Right lobe of liver (tissue), 6 donors: Measurements from ENCODE around the gene TUFM. TPM values are rescaled to one million over a fixed set of nuclear protein-coding genes. Genes with fewer than 3 reads are reported as not detected.
A peak's percentile ranks its signal among the peaks of the same experiment; 100 is the strongest.

Source experiments
- ATAC-seq, 4 donors: fragments of 200-7000 bp; cut with Tn5 transposase; one replicate each; pipeline ENCODE4 v1.9.1; 2020; ENCODE audit warnings: mild to moderate bottlenecking in 4 of 4, moderate library complexity in 4 of 4
- DNase-seq, 3 donors: peaks; one replicate each; pipeline ENCODE4 v3.0.0-alpha.2; 2020
- H3K27ac ChIP-seq, 3 donors: fragments of 200-600 bp; one replicate each; pipeline ENCODE4 v1.8.0; 2022
- H3K27me3 ChIP-seq, 2 donors: fragments of 200-600 bp; one replicate each; pipeline ENCODE4 v1.8.0; 2022
- H3K36me3 ChIP-seq, 4 donors: fragments of 200-600 bp; sonication (generic) in 1 of 4; one replicate each; pipeline versions ENCODE4 v1.5.1 to v1.8.0; 2017 to 2022; ENCODE audit warnings: control low read depth in 1 of 4
- H3K4me1 ChIP-seq, 4 donors: fragments of 200-600 bp; sonication (generic) in 1 of 4; one replicate each; pipeline versions ENCODE4 v1.5.1 to v1.8.0; 2017 to 2022; ENCODE audit warnings: control low read depth in 1 of 4
- H3K4me3 ChIP-seq, 3 donors: fragments of 200-600 bp; one replicate each; pipeline ENCODE4 v1.8.0; 2022
- H3K9me3 ChIP-seq, 4 donors: fragments of 200-600 bp; sonication (generic) in 1 of 4; one replicate each; pipeline versions ENCODE4 v1.5.1 to v1.8.0; 2017 to 2022; ENCODE audit warnings: control low read depth in 1 of 4
- POLR2A ChIP-seq: fragments of 450-650 bp; IDR thresholded peaks from one replicate; pipeline ENCODE4 v1.6.1; 2017; ENCODE audit warnings: antibody characterized with exemption, mild to moderate bottlenecking
- WGBS: methylation state at CpG from one replicate; pipeline ENCODE4 v1.1.6; 2018; ENCODE audit warnings: low coverage, low lambda C conversion rate; ENCODE audit not compliant: insufficient coverage; ENCODE audit errors: missing lambda C conversion rate; 5-methylcytosine and 5-hydroxymethylcytosine counted together
- intact Hi-C, 2 donors: fragments of 100-400 bp; cut with DNase I; formaldehyde crosslinking; loops; one replicate each; pipeline versions ENCODE4 v1.11.2 to v1.14.1; 2022
- total RNA-seq, 6 experiments: library from RNA; depleted of rRNA in 2 of 6; stranded (reverse); fragments of >200 nt in 2 of 6; fragmentation: NEBNext Ultra II Directional in 3 of 6; extraction: Animal tissue kit (Norgen Biotek cat#: 25700) in 3 of 6; gene quantifications; one replicate each; pipeline versions ENCODE4 v1.1.0 to v1.2.4, GENCODE V29; 2016 to 2023
- TF ChIP-seq, protein P1 (sequence below), 4 donors: fragments of 200-600 bp in 3 of 4; fragments of 450-650 bp in 1 of 4; IDR thresholded peaks; one replicate each; pipeline versions ENCODE4 v1.5.1 to v1.8.0; 2016 to 2022; ENCODE audit warnings: antibody characterized with exemption in 4 of 4, mild to moderate bottlenecking in 2 of 4
- donor health status: DM: no; HTN: yes; CAD: no.
- donor health status: DM: no; HTN: no; CAD: no.
- donor health status: DM: no; HTN: no; CAD: no.
- donor health status: DM: no; HTN: yes; CAD: no.
- donor health status: DM: no; HTN: yes; CAD: no.

Gene TUFM
- total RNA-seq, 6 experiments from 2014 or later = 103 to 169 (median 141) TPM

DNA sequence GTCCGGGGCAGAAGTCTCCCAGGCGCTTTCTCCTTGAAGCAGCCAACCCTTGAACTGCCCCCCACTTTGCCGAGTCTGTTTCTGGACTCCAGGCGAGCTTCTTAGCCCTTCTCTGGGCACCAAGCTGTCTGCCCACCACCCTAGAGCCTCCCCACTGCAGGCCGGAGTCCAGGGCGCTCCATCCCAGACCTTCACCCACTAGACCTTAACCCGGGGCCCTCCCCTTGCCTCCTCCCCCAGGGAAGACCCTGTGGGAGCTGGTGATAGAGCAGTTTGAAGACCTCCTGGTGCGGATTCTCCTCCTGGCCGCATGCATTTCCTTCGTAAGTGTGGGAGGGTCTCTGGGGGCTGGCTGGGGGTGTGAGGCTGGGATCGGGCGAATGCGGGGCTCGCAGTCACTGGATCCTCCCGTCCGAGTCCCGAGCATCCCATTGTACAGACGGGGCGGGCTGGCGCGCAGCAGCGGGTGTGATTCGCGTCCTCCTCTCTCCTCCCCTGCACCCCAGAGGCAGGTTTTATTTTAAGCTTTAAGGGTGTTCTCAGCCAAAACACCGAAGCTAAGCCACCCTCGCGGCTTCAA is 33.2 kb upstream of the TUFM start:
- intact Hi-C loops = no loop called here
- Histone ChIP-seq H3K9me3 (no peaks in the 10 kb centered on the region), H3K27ac (no peak overlapping the region), H3K36me3 (no peaks in the 10 kb centered on the region), H3K27me3 (no peaks in the 10 kb centered on the region), H3K4me3 (peak overlapping the region; percentile 50 to 62 (median 51)), H3K4me1 (peaks cover 0 to 6% (median 3%) of the 10 kb centered on the region in 4 donors)
- DNase-seq (no peak), ATAC-seq (peak; percentile 26 to 55 (median 48))
- TF ChIP-seq, protein P1, sequence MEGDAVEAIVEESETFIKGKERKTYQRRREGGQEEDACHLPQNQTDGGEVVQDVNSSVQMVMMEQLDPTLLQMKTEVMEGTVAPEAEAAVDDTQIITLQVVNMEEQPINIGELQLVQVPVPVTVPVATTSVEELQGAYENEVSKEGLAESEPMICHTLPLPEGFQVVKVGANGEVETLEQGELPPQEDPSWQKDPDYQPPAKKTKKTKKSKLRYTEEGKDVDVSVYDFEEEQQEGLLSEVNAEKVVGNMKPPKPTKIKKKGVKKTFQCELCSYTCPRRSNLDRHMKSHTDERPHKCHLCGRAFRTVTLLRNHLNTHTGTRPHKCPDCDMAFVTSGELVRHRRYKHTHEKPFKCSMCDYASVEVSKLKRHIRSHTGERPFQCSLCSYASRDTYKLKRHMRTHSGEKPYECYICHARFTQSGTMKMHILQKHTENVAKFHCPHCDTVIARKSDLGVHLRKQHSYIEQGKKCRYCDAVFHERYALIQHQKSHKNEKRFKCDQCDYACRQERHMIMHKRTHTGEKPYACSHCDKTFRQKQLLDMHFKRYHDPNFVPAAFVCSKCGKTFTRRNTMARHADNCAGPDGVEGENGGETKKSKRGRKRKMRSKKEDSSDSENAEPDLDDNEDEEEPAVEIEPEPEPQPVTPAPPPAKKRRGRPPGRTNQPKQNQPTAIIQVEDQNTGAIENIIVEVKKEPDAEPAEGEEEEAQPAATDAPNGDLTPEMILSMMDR (IDR thresholded peaks at IDR 0.05) = no peak
- TF ChIP-seq POLR2A = no peak
- 9% methylated on average over 5 of the region's 27 CpGs for WGBS

DNA sequence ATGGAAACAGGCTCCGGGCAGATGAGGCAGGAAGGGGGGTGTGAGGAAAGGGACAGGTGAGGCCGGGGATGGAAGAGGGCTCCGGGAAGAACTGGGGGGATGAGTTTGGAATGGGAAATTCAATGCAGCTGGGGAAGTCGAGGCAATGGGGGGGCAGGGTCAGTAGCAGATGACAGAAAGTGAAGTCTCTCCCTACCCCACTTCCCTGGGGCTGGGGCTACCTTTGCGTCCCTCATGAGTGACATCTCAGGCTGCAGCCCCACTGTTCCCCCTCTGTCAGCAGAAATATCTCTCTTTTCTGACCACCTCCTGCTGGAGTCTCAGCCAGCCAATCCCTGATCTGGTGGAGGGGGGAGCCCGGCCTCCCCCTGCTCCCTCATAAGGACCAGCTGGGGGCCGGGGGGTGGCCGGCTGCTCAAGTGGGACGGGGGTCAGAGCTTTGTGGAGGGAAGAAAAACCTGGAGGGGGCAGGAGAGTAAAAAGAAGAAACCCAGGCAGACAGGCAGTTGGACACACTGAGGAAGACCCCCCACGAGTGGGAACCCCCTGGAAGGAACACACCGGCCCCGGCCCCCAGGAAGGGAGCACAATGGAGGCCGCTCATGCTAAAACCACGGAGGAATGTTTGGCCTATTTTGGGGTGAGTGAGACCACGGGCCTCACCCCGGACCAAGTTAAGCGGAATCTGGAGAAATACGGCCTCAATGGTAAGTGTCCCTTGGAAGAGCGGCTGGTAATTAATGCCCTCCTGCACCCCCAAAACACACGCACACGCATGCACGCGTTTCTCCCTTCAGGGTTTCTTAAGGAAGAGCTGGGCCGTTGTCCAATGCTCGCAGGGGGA is 32.2 kb upstream of the TUFM start, which contains the start of gene ATP2A1:
ATP2A1 (plus strand) TSS at position 406 of the 844 bp plus-strand sequence; CDS start at position 590, 184 bp downstream.
- intact Hi-C loops = no loop called here
- H3K9me3 ChIP-seq = no peaks in the 10 kb centered on the region
- peaks cover 0 to 2% (median 0%) of the 10 kb centered on the region in 4 donors for H3K36me3 ChIP-seq
- no peak for ATAC-seq
- WGBS = 64% methylated on average over 18 of the region's 25 CpGs
- H3K4me1 ChIP-seq = peaks cover 0 to 6% (median 3%) of the 10 kb centered on the region in 4 donors
- no peaks in the 10 kb centered on the region for H3K27me3 ChIP-seq
- peak within 1 kb of the TSS; percentile 50 to 62 (median 51) for H3K4me3 ChIP-seq
- H3K27ac ChIP-seq = no peak within 1 kb of the TSS
- TF ChIP-seq, protein P1 (IDR thresholded peaks at IDR 0.05) = no peak
- TF ChIP-seq POLR2A = no peak
- DNase-seq = no peak

DNA sequence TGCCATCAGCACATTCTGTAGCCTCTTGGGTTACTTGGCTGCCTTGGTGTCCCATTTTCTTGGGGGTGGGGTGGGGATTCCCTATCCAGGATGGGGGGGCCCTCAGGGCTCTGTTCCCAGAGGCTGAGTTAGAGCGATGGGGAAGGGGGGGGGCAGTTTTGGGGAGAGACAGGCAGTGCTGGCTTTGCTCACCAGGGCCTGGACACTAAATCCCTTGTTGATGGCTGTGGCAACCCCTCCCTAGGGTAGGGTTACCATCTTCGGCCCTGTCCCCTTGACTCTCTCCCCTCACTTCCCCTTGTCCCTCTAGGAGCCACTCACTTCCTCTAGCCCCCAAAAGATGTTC is 31.5 kb upstream of the TUFM start:
- no peak overlapping the region for H3K27ac ChIP-seq
- no peaks in the 10 kb centered on the region for H3K9me3 ChIP-seq
- H3K4me3 ChIP-seq = no peak overlapping the region
- H3K4me1 ChIP-seq = peaks cover 0 to 6% (median 3%) of the 10 kb centered on the region in 4 donors
- no CpG with 5 or more reads among the region's 2 CpGs for WGBS
- no peaks in the 10 kb centered on the region for H3K27me3 ChIP-seq
- ATAC-seq (no peak), DNase-seq (no peak)
- H3K36me3 ChIP-seq = peaks cover 0 to 2% (median 0%) of the 10 kb centered on the region in 4 donors
- intact Hi-C loops = no loop called here
- TF ChIP-seq POLR2A = no peak
- TF ChIP-seq, protein P1 (IDR thresholded peaks at IDR 0.05) = no peak

DNA sequence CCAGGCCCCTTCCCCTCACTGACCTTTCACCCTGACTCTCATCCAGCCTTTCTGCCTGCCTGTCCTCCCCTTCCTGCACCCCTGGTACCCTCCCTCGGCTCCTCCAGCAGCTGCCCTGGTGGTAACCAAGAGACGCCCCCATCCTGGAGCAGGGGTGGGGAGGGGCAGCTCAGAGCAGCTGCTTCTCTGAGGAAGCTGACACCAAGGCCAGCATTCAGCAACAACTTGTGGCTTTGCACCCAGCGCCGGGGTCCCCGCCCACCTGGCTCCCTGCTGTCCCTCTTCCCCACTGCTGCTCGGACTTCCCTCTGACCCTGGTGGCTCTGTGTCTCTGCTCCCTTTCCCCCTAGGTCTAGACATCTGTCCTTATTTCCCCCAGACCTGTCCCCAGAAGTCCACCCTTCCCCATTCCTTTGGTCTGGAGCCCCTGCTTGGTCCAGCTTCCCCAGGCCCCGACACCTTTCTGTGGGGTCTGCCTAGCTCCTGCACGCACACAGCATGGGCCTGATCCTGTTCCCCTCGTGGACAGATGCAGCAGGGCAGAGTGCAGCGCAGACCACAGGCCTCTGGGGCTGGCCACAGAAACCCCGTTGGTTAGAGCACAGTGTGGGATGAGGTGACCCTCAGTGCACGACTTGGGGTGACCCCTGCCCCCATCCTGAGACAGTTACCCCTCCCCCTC is 31.0 kb upstream of the TUFM start:
- TF ChIP-seq, protein P1 (IDR thresholded peaks at IDR 0.05) = no peak
- TF ChIP-seq POLR2A = no peak
- 62% methylated on average over 9 of the region's 12 CpGs for WGBS
- Histone ChIP-seq H3K27ac (no peak overlapping the region), H3K27me3 (no peaks in the 10 kb centered on the region), H3K9me3 (no peaks in the 10 kb centered on the region), H3K4me3 (no peak overlapping the region), H3K36me3 (peaks cover 0 to 2% (median 0%) of the 10 kb centered on the region in 4 donors), H3K4me1 (peaks cover 0 to 6% (median 3%) of the 10 kb centered on the region in 4 donors)
- ATAC-seq (no peak), DNase-seq (no peak)
- intact Hi-C loops = no loop called here
